Measurements from ENCODE around the gene IP6K1.

DNA sequence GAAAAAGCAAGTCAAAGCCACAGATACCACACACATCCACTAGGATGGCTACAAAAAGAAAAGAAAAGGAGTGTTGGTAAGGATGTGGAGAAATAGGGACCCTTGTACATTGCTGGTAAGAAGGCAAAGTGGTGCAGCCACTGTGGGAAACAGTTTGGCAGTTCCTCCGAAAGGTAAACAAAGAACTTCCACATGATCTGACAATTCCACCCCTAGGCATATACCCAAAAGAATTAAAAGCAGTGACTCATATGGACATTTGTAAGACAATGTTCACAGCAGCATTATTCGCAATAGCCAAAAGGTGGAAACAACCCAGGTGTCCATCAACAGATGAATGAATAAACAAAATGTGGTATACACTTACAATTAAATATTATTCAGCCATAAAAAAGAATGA is 40.4 kb downstream of the IP6K1 start:
- TF ChIP-seq, protein P1, sequence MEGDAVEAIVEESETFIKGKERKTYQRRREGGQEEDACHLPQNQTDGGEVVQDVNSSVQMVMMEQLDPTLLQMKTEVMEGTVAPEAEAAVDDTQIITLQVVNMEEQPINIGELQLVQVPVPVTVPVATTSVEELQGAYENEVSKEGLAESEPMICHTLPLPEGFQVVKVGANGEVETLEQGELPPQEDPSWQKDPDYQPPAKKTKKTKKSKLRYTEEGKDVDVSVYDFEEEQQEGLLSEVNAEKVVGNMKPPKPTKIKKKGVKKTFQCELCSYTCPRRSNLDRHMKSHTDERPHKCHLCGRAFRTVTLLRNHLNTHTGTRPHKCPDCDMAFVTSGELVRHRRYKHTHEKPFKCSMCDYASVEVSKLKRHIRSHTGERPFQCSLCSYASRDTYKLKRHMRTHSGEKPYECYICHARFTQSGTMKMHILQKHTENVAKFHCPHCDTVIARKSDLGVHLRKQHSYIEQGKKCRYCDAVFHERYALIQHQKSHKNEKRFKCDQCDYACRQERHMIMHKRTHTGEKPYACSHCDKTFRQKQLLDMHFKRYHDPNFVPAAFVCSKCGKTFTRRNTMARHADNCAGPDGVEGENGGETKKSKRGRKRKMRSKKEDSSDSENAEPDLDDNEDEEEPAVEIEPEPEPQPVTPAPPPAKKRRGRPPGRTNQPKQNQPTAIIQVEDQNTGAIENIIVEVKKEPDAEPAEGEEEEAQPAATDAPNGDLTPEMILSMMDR (IDR thresholded peaks at IDR 0.05), result no peak
- TF ChIP-seq EZH2 (IDR thresholded peaks at IDR 0.05; ENCODE audit: borderline replicate concordance, insufficient read depth, low read depth, low read length, poor library complexity, severe bottlenecking), result no peak
